Uterus (tissue), 2 donors: ENCODE data around the gene VMAC.

Source experiments
- CTCF ChIP-seq, 4 experiments: fragments of 200-600 bp in 2 of 4; fragments of 450-650 bp in 2 of 4; sonication (generic) in 2 of 4; IDR thresholded peaks; one replicate each; pipeline ENCODE4 v1.5.1; 2016 to 2019; ENCODE audit warnings: antibody characterized with exemption in 4 of 4, mild to moderate bottlenecking in 2 of 4, moderate library complexity in 1 of 4
- POLR2A ChIP-seq, 2 donors: fragments of 450-650 bp; IDR thresholded peaks; one replicate each; pipeline ENCODE4 v1.6.1; 2016; ENCODE audit warnings: antibody characterized with exemption in 2 of 2, mild to moderate bottlenecking in 1 of 2, moderate library complexity in 1 of 2

DNA sequence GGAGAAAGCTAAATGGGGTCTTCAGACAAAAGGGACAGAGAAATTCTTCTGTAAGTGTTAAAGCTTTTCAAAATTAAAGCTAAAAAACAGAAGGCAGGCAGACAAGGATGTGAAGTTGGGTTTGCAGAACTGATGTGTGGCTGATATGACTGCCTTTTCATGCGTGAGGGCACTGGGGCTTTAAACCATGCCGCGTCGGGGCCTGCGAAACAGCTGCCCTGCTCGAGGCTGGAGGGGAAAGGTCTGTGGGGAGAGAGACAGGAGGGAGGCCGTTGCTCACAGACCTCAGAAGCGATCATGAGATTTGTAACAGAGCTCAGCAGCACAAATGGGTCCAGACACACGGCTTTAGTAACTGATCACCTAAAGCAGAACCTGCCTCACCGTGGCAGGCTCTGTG is 32.9 kb downstream of the VMAC start:
- TF ChIP-seq CTCF (IDR thresholded peaks at IDR 0.05) (no peak), POLR2A (IDR thresholded peaks at IDR 0.05) (no peak)
